Measurements from ENCODE around the gene CFAP74. TPM values are rescaled to one million over a fixed set of nuclear protein-coding genes. Genes with fewer than 3 reads are reported as not detected.

The CFAP74 gene
- polyA plus RNA-seq, 1 donor (not counting 4 experiments of a cell fraction or from before 2014, with no cell fraction given): not detected

DNA sequence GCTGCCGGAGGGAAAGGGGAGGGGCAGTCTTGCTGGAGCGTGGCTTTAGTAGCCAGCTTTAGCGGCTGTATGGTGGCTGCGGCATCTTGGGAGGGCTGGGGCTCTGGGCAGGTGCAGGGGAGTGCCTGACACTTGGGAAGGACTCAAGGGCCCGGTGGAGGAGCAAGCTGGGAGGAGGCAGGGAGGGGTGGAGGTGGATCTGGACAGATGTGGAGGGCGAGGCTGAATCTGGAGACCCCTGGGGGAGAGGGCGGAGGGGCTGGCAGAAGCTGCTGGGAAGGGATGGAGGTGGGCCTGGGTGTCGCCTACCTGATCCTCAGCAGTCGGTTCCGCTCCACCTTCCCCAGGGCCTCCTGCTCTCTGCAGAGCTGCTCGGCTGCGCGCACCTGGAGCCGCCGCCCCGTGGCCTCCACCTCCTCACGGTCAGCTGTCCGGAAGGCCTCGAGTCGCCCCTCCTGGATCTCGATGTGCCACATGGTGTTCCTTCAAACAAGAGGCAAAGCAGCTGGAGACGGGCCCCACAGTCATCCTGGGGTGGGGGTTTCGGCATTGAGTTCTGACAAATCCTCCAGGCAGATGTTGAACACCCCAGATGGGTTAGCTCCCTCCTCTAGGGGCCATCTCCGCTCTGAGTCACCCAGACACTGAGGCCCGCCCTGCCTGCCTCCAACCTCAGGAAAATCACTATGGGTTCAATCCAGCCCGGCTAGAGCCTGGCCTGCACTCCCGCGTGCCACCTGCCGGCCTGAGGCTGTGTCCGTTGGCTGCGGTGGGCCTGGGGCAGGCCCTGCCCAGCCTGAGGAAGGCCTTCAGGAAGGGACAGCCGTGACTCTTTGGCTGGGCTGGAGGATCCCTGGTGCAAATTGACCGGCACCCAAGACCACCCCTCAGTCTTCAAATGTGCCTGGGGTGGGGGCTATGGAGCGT is 29.6 kb downstream of the CFAP74 start:
- H3K79me2 ChIP-seq (ENCODE audit: control insufficient read depth, insufficient read depth, low read length): no peaks in the 10 kb centered on the region
- TF ChIP-seq, protein P1, sequence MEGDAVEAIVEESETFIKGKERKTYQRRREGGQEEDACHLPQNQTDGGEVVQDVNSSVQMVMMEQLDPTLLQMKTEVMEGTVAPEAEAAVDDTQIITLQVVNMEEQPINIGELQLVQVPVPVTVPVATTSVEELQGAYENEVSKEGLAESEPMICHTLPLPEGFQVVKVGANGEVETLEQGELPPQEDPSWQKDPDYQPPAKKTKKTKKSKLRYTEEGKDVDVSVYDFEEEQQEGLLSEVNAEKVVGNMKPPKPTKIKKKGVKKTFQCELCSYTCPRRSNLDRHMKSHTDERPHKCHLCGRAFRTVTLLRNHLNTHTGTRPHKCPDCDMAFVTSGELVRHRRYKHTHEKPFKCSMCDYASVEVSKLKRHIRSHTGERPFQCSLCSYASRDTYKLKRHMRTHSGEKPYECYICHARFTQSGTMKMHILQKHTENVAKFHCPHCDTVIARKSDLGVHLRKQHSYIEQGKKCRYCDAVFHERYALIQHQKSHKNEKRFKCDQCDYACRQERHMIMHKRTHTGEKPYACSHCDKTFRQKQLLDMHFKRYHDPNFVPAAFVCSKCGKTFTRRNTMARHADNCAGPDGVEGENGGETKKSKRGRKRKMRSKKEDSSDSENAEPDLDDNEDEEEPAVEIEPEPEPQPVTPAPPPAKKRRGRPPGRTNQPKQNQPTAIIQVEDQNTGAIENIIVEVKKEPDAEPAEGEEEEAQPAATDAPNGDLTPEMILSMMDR (optimal IDR thresholded peaks at IDR 0.05 in 1 of 3, IDR thresholded peaks at IDR 0.05 in 1 of 3, conservative IDR thresholded peaks at IDR 0.05 in 1 of 3; ENCODE audit: extremely low read depth in 1 of 3, insufficient read depth in 2 of 3, low read length in 3 of 3): no peak
- TF ChIP-seq EZH2 (IDR thresholded peaks at IDR 0.05; ENCODE audit: low read length): no peak
- H3K4me1 ChIP-seq (ENCODE audit: control insufficient read depth, extremely low read depth, insufficient read depth, low read length): peaks cover 9% of the 10 kb centered on the region
- no peak overlapping the region for H2AFZ ChIP-seq (ENCODE audit: control insufficient read depth, low read length)
- H3K27me3 ChIP-seq (ENCODE audit: control insufficient read depth, extremely low read depth, insufficient read depth, low read length): peaks cover 5% of the 10 kb centered on the region
- dilution Hi-C loops (cut with MboI; ENCODE audit: extremely low pct_ligation_motif_present, low sequenced_read_pairs): no loop called here
- H3K4me3 ChIP-seq (ENCODE audit: control insufficient read depth in 2 of 3, extremely low read depth in 1 of 3, insufficient read depth in 2 of 3, low read depth in 1 of 3, low read length in 3 of 3): no peak overlapping the region
- no peaks in the 10 kb centered on the region for H4K20me1 ChIP-seq (ENCODE audit: control insufficient read depth, extremely low read depth, insufficient read depth, low read length)
- H3K9me3 ChIP-seq (ENCODE audit: control insufficient read depth, low read depth, low read length): peaks cover 8% of the 10 kb centered on the region
- no peaks in the 10 kb centered on the region for H3K9me1 ChIP-seq (ENCODE audit: control insufficient read depth, extremely low read depth, insufficient read depth, low read length)
- no peak for DNase-seq (ENCODE audit: low read depth, low spot score)
- no peak overlapping the region for H3K27ac ChIP-seq (ENCODE audit: control insufficient read depth, insufficient read depth, low read length)
- H3K4me2 ChIP-seq (ENCODE audit: control insufficient read depth, extremely low read depth, insufficient read depth, low read depth, low read length): no peak overlapping the region
- H3K36me3 ChIP-seq (ENCODE audit: control insufficient read depth in 2 of 2, extremely low read depth in 1 of 2, insufficient read depth in 2 of 2, low read length in 2 of 2): no peaks in the 10 kb centered on the region
- FAIRE-seq: no peak
- no peak overlapping the region for H3K9ac ChIP-seq (ENCODE audit: control insufficient read depth, extremely low read depth, insufficient read depth, low read length)

DNA sequence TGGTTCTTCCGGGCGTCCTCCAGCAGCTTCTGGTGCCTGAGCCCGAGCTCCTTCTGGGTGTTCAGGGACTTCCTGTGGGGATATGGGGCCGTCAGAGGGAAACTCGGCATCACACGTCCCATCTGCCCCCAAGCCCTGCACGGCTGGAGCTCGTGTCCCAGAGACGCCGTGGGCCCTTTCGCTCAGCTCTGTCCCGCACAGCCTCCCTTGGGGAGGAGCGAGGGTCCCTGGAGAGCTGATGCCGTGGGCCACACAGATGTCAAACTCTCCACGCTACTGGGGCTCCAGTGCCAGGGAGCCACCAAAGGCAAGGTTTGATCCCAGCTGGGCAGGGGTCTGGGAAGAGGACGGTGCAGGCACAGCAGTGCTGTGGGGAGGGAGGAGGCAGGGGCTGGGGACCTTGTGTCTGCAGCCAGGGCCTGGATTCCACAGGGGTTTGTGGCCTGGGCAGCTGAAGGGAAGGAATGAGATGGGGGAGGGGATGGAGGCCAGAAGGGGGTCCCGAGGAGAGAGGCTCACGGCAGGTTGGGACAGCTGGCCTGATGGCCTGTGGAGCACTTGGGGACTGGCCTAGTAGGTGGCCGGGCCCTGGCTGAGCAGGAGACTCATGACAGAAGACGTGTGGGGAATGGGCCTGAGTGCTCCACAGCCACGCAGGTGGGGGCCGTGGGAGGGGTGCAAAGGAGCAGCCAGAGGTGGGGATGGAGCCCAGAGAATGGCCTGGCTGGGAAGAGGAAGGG is 30.4 kb downstream of the CFAP74 start:
- no peak overlapping the region for H3K4me3 ChIP-seq (ENCODE audit: control insufficient read depth in 2 of 3, extremely low read depth in 1 of 3, insufficient read depth in 2 of 3, low read depth in 1 of 3, low read length in 3 of 3)
- H3K9ac ChIP-seq (ENCODE audit: control insufficient read depth, extremely low read depth, insufficient read depth, low read length): no peak overlapping the region
- DNase-seq (ENCODE audit: low read depth, low spot score): no peak
- no peak overlapping the region for H3K4me2 ChIP-seq (ENCODE audit: control insufficient read depth, extremely low read depth, insufficient read depth, low read depth, low read length)
- no peak for TF ChIP-seq EZH2 (IDR thresholded peaks at IDR 0.05; ENCODE audit: low read length)
- TF ChIP-seq, protein P1 (optimal IDR thresholded peaks at IDR 0.05 in 1 of 3, IDR thresholded peaks at IDR 0.05 in 1 of 3, conservative IDR thresholded peaks at IDR 0.05 in 1 of 3; ENCODE audit: extremely low read depth in 1 of 3, insufficient read depth in 2 of 3, low read length in 3 of 3): no peak
- H3K27me3 ChIP-seq (ENCODE audit: control insufficient read depth, extremely low read depth, insufficient read depth, low read length): peaks cover 5% of the 10 kb centered on the region
- no peak overlapping the region for H2AFZ ChIP-seq (ENCODE audit: control insufficient read depth, low read length)
- dilution Hi-C loops (cut with MboI; ENCODE audit: extremely low pct_ligation_motif_present, low sequenced_read_pairs): no loop called here
- no peak overlapping the region for H3K27ac ChIP-seq (ENCODE audit: control insufficient read depth, insufficient read depth, low read length)
- FAIRE-seq: no peak
- no peaks in the 10 kb centered on the region for H3K79me2 ChIP-seq (ENCODE audit: control insufficient read depth, insufficient read depth, low read length)
- H3K4me1 ChIP-seq (ENCODE audit: control insufficient read depth, extremely low read depth, insufficient read depth, low read length): peaks cover 17% of the 10 kb centered on the region
- no peaks in the 10 kb centered on the region for H3K36me3 ChIP-seq (ENCODE audit: control insufficient read depth in 2 of 2, extremely low read depth in 1 of 2, insufficient read depth in 2 of 2, low read length in 2 of 2)
- H4K20me1 ChIP-seq (ENCODE audit: control insufficient read depth, extremely low read depth, insufficient read depth, low read length): no peaks in the 10 kb centered on the region
- H3K9me1 ChIP-seq (ENCODE audit: control insufficient read depth, extremely low read depth, insufficient read depth, low read length): no peaks in the 10 kb centered on the region
- H3K9me3 ChIP-seq (ENCODE audit: control insufficient read depth, low read depth, low read length): peaks cover 6% of the 10 kb centered on the region
